ENCODE data around the gene ARIH2. TPM values are rescaled to one million over a fixed set of nuclear protein-coding genes. Genes with fewer than 3 reads are reported as not detected.
A peak's percentile ranks its signal among the peaks of the same experiment; 100 is the strongest.

Gene ARIH2
- total and polyA plus RNA-seq, 9 of the 15 experiments (the other 6 are each of a cell fraction or from before 2014, with no cell fraction given), result 27.0 to 120 (median 108) TPM

DNA sequence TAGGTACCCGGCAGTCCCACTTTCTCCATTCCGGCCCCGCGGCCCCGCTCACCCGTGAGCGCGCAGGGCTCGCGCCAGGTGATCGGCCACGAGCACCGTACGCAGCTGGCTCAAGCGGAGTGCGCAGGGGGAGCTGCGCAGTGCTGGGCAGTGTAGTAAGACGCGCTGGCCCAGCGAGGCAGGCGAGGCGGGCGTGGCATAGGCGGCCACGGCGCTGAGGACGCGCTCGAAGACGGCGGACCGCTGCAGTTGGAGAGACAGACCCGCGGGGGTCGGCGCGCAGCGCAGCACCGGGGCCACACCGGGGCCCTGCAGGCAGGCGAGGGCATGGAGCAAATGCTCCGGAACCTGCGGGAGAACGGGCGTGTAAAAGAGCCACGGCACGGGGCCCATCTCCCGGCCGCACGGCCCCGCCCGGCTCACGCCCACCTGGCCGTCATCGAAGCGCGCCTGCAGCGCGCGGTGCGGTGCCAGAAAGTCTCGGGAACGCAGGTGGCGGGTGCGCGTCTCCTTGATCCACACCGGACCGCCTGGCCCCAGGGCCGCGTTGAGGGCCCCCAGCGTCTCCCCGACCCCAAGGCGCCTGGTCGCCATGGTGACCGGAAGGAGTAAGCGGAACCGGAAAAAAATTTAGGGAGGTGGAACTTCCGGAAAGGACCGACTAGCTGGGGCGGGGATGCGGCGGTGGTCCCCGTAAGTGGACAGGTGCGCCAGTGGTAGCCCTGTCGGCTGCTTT lies 99.5 kb downstream of the ARIH2 start, which contains the start of gene DALRD3 (continued):
- TF ChIP-seq CC2D1A (IDR thresholded peaks at IDR 0.05) (no peak), FUS (optimal IDR thresholded peaks at IDR 0.05; ENCODE audit: low read depth, low read length) (peak; percentile 68), NFRKB (IDR thresholded peaks at IDR 0.05; ENCODE audit: low read depth) (no peak), SNIP1 (IDR thresholded peaks at IDR 0.05; ENCODE audit: low read depth) (no peak), SRSF9 (IDR thresholded peaks at IDR 0.05; ENCODE audit: borderline replicate concordance, low read depth, low read length) (no peak), NCOA1 (IDR thresholded peaks at IDR 0.05; ENCODE audit: low read depth) (no peak), CREB1 (IDR thresholded peaks at IDR 0.05) (peak; percentile 93), CREB1 (CRISPR knock-in tag; IDR thresholded peaks at IDR 0.05) (peak; percentile 93), ZNF174 (CRISPR knock-in tag; IDR thresholded peaks at IDR 0.05) (no peak), ZBTB40 (IDR thresholded peaks at IDR 0.05) (peak; percentile 89), ZBTB40 (CRISPR knock-in tag; IDR thresholded peaks at IDR 0.05) (no peak), SLC30A9 (CRISPR knock-in tag; IDR thresholded peaks at IDR 0.05) (no peak), ZNF778 (CRISPR knock-in tag; IDR thresholded peaks at IDR 0.05) (no peak), POLR2B (IDR thresholded peaks at IDR 0.05; ENCODE audit: low read depth, partially characterized antibody) (no peak), ZNF212 (CRISPR knock-in tag; IDR thresholded peaks at IDR 0.05) (no peak), NCOA4 (IDR thresholded peaks at IDR 0.05; ENCODE audit: partially characterized antibody) (no peak), TFAP4 (CRISPR knock-in tag; IDR thresholded peaks at IDR 0.05; ENCODE audit: borderline replicate concordance) (peak; percentile 82), MED1 (CRISPR knock-in tag; IDR thresholded peaks at IDR 0.05; ENCODE audit: borderline replicate concordance) (no peak), LCOR (CRISPR knock-in tag; IDR thresholded peaks at IDR 0.05) (peak; percentile 87)
- TF ChIP-seq, protein P1, sequence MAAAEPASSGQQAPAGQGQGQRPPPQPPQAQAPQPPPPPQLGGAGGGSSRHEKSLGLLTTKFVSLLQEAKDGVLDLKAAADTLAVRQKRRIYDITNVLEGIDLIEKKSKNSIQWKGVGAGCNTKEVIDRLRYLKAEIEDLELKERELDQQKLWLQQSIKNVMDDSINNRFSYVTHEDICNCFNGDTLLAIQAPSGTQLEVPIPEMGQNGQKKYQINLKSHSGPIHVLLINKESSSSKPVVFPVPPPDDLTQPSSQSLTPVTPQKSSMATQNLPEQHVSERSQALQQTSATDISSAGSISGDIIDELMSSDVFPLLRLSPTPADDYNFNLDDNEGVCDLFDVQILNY (CRISPR knock-in tag; IDR thresholded peaks at IDR 0.05), result peak; percentile 31; the same call in 1 of the 2 replicates
